ENCODE results near the gene INTS11. TPM values are rescaled to one million over a fixed set of nuclear protein-coding genes. Genes with fewer than 3 reads are reported as not detected.

INTS11 gene
- total RNA-seq, 1 donor from 2014 or later: 54.0 TPM

- ATAC-seq: no peak
Measured at GRCh38 chr1:1285102-1285571, 39.3 kb downstream of the INTS11 start.

GRCh38 chr1:1284221-1285101, 40.0 kb downstream of the INTS11 start:
- ATAC-seq: no peak

- ATAC-seq: no peak
Measured at GRCh38 chr1:1283821-1284220, 40.6 kb downstream of the INTS11 start.

GRCh38 chr1:1282998-1283397, 41.5 kb downstream of the INTS11 start:
- ATAC-seq: peak; percentile 58

- peak; percentile 84 for ATAC-seq
Measured at GRCh38 chr1:1281533-1282321, 42.7 kb downstream of the INTS11 start.

GRCh38 chr1:1280782-1281481, 43.5 kb downstream of the INTS11 start:
- no peak for ATAC-seq

GRCh38 chr1:1279028-1279427, 45.4 kb downstream of the INTS11 start:
- ATAC-seq: no peak

GRCh38 chr1:1278620-1279019, 45.8 kb downstream of the INTS11 start:
- ATAC-seq: no peak

GRCh38 chr1:1275836-1276235, 48.6 kb downstream of the INTS11 start:
- no peak for ATAC-seq

GRCh38 chr1:1274931-1275431, 49.5 kb downstream of the INTS11 start:
- no peak for ATAC-seq

GRCh38 chr1:1274299-1274930, 50.0 kb downstream of the INTS11 start:
- no peak for ATAC-seq

- peak; percentile 88 for ATAC-seq
Measured at GRCh38 chr1:1273512-1274298, 50.8 kb downstream of the INTS11 start, which contains the start of gene UBE2J2. TSS of gene UBE2J2 (minus strand) at chr1:1273854. CDS start at chr1:1267992, 5,862 bp downstream.

- peak; percentile 0 for ATAC-seq
Measured at GRCh38 chr1:1273209-1273511, 51.3 kb downstream of the INTS11 start.

- peak; percentile 83 for ATAC-seq
Measured at GRCh38 chr1:1272341-1273208, 51.9 kb downstream of the INTS11 start.

- ATAC-seq: no peak
Measured at GRCh38 chr1:1270813-1271212, 53.6 kb downstream of the INTS11 start.

- ATAC-seq: no peak
Measured at GRCh38 chr1:1268284-1268682, 56.2 kb downstream of the INTS11 start.

GRCh38 chr1:1267488-1268283, 56.8 kb downstream of the INTS11 start:
- no peak for ATAC-seq

GRCh38 chr1:1264868-1265272, 59.6 kb downstream of the INTS11 start:
- ATAC-seq: peak; percentile 7

GRCh38 chr1:1264026-1264425, 60.4 kb downstream of the INTS11 start:
- ATAC-seq: no peak

- no peak for ATAC-seq
Measured at GRCh38 chr1:1262758-1263157, 61.7 kb downstream of the INTS11 start.

Data from esophagus mucosa (tissue), 1 donor.